CD14-positive monocyte (primary cell): Measurements from ENCODE around the gene KRT222. TPM values are rescaled to one million over a fixed set of nuclear protein-coding genes. Genes with fewer than 3 reads are reported as not detected.

ENCODE experiments used
- DNase-seq, 3 donors: peaks; one replicate each; pipeline ENCODE4 v3.0.0-alpha.2; 2011 to 2022
- H2AFZ ChIP-seq: 2 replicates; pipeline ENCODE4 v1.6.0; 2012; ENCODE audit warnings: mild to moderate bottlenecking, low read depth, low read length, inconsistent platforms; ENCODE audit not compliant: insufficient read depth, poor library complexity, severe bottlenecking
- H3K27ac ChIP-seq, 2 donors: 1 replicate in 1 of 2; 2 replicates in 1 of 2; pipeline ENCODE4 v1.5.1; 2012 to 2013; ENCODE audit warnings: low read length in 2 of 2, control low read depth in 1 of 2, inconsistent platforms in 1 of 2, low read depth in 1 of 2, mild to moderate bottlenecking in 1 of 2
- H3K27me3 ChIP-seq, 2 donors: one replicate each; pipeline versions ENCODE4 v1.6.0 to v1.6.1; 2011 to 2013; ENCODE audit warnings: low read length in 2 of 2; ENCODE audit not compliant: control insufficient read depth in 2 of 2, insufficient read depth in 2 of 2
- H3K36me3 ChIP-seq, 2 donors: replicated peaks in 1 of 2; 1 replicate in 1 of 2; 2 replicates in 1 of 2; pipeline versions ENCODE4 v1.5.1 to v1.6.1; 2012 to 2013; ENCODE audit warnings: low read length in 2 of 2, control low read depth in 1 of 2, inconsistent platforms in 1 of 2, mild to moderate bottlenecking in 1 of 2; ENCODE audit not compliant: insufficient read depth in 2 of 2, control insufficient read depth in 1 of 2
- H3K4me1 ChIP-seq, 2 donors: 1 replicate in 1 of 2; 2 replicates in 1 of 2; pipeline versions ENCODE4 v1.5.1 to v1.6.1; 2012 to 2013; ENCODE audit warnings: low read length in 2 of 2, control low read depth in 1 of 2, inconsistent platforms in 1 of 2, mild to moderate bottlenecking in 1 of 2, moderate library complexity in 1 of 2; ENCODE audit not compliant: insufficient read depth in 2 of 2, control insufficient read depth in 1 of 2
- H3K4me2 ChIP-seq: replicated peaks from 2 replicates; pipeline ENCODE3; 2012; ENCODE audit warnings: low read length, moderate library complexity, mild to moderate bottlenecking; ENCODE audit not compliant: poor library complexity, severe bottlenecking; ENCODE audit errors: extremely low read depth
- H3K4me3 ChIP-seq, 3 experiments: fragments of 200-600 bp in 1 of 3; sonication (generic) in 1 of 3; replicated peaks in 1 of 3; 1 replicate in 2 of 3; 2 replicates in 1 of 3; pipeline ENCODE4 v1.5.1; 2011 to 2013; ENCODE audit warnings: low read length in 3 of 3, mild to moderate bottlenecking in 3 of 3, control low read depth in 2 of 3, low read depth in 2 of 3, inconsistent platforms in 1 of 3, moderate library complexity in 1 of 3
- H3K79me2 ChIP-seq: 2 replicates; pipeline ENCODE4 v1.6.0; 2012; ENCODE audit warnings: mild to moderate bottlenecking, control low read depth, inconsistent platforms, low read length, moderate library complexity; ENCODE audit not compliant: insufficient read depth
- H3K9ac ChIP-seq: 2 replicates; pipeline ENCODE4 v1.6.0; 2017; ENCODE audit warnings: low read length, mild to moderate bottlenecking; ENCODE audit not compliant: insufficient read depth, poor library complexity, severe bottlenecking
- H3K9me3 ChIP-seq, 2 donors: replicated peaks in 1 of 2; 1 replicate in 1 of 2; 2 replicates in 1 of 2; pipeline versions ENCODE4 v1.5.1 to v1.6.1; 2012 to 2013; ENCODE audit warnings: low read length in 2 of 2, control low read depth in 1 of 2; ENCODE audit not compliant: control insufficient read depth in 1 of 2, insufficient read depth in 1 of 2
- H4K20me1 ChIP-seq: 2 replicates; pipeline ENCODE4 v1.6.0; 2012; ENCODE audit warnings: mild to moderate bottlenecking, low read length, control low read depth, moderate library complexity; ENCODE audit not compliant: insufficient read depth
- H3K27ac Mint-ChIP-seq, 7 donors: one replicate each; pipeline ENCODE4 v1.8.0; 2020; ENCODE audit warnings: mild to moderate bottlenecking in 7 of 7, mixed read lengths in 7 of 7, moderate library complexity in 6 of 7, inconsistent platforms in 2 of 7
- H3K27me3 Mint-ChIP-seq, 3 donors: one replicate each; pipeline ENCODE4 v1.8.0; 2021 to 2022; ENCODE audit warnings: low read depth in 3 of 3, mild to moderate bottlenecking in 3 of 3, mixed read lengths in 3 of 3, moderate library complexity in 3 of 3, inconsistent platforms in 1 of 3
- H3K36me3 Mint-ChIP-seq, 2 donors: one replicate each; pipeline ENCODE4 v1.8.0; 2020; ENCODE audit warnings: mixed read lengths in 2 of 2, inconsistent platforms in 1 of 2, mild to moderate bottlenecking in 1 of 2
- H3K4me1 Mint-ChIP-seq: one replicate; pipeline ENCODE4 v1.8.0; 2020; ENCODE audit warnings: mild to moderate bottlenecking, mixed read lengths
- H3K4me3 Mint-ChIP-seq, 2 donors: one replicate each; pipeline ENCODE4 v1.8.0; 2020; ENCODE audit warnings: mild to moderate bottlenecking in 2 of 2, mixed read lengths in 2 of 2, moderate library complexity in 1 of 2
- H3K9me3 Mint-ChIP-seq, 7 donors: one replicate each; pipeline ENCODE4 v1.8.0; 2020 to 2022; ENCODE audit warnings: mixed read lengths in 7 of 7, mild to moderate bottlenecking in 6 of 7, moderate library complexity in 6 of 7, inconsistent platforms in 2 of 7
- WGBS: methylation state at CpG from one replicate; pipeline ENCODE4 v1.1.5; 2013; ENCODE audit warnings: missing lambda C conversion rate; ENCODE audit not compliant: insufficient coverage; 5-methylcytosine and 5-hydroxymethylcytosine counted together
- intact Hi-C, 2 donors: fragments of 100-400 bp; cut with micrococcal nuclease; formaldehyde crosslinking; loops; one replicate each; pipeline versions ENCODE4 v1.15.0 to v1.15.1; 2023
- polyA plus RNA-seq, 3 donors: library from polyadenylated mRNA; depleted of rRNA in 1 of 3; unstranded in 2 of 3; stranded (reverse) in 1 of 3; fragments of 300-500 nt in 2 of 3; fragments of >200 nt in 1 of 3; fragmentation: Illumina TruSeq in 2 of 3; gene quantifications; 1 replicate in 2 of 3; 2 replicates in 1 of 3; pipeline ENCODE4 v1.2.3, GENCODE V29; 2012 to 2021
- TF ChIP-seq, protein P1 (sequence below): fragments of 200-600 bp; IDR thresholded peaks from one replicate; pipeline ENCODE4 v1.8.0; 2022; ENCODE audit warnings: antibody characterized with exemption, mild to moderate bottlenecking

Gene KRT222
- polyA plus RNA-seq, 3 donors: not detected

GRCh38 chr17:40605306-40605705 lies 59.7 kb downstream of the KRT222 start:
- peak overlapping the region in 1 of 7 donors; percentile 5 for H3K27ac Mint-ChIP-seq
- Histone ChIP-seq H3K4me1 (no peaks in the 10 kb centered on the region), H3K9me3 (no peaks in the 10 kb centered on the region), H3K36me3 (no peaks in the 10 kb centered on the region), H2AFZ (no peak overlapping the region), H3K9ac (no peak overlapping the region), H3K79me2 (no peaks in the 10 kb centered on the region), H3K27ac (no peak overlapping the region), H3K4me3 (no peak overlapping the region), H3K4me2 (no peak overlapping the region), H4K20me1 (no peaks in the 10 kb centered on the region), H3K27me3 (no peaks in the 10 kb centered on the region)
- intact Hi-C loops: no loop called here
- 98% methylated on average over 6 of the region's 6 CpGs for WGBS
- H3K4me3 Mint-ChIP-seq: no peak overlapping the region
- TF ChIP-seq, protein P1, sequence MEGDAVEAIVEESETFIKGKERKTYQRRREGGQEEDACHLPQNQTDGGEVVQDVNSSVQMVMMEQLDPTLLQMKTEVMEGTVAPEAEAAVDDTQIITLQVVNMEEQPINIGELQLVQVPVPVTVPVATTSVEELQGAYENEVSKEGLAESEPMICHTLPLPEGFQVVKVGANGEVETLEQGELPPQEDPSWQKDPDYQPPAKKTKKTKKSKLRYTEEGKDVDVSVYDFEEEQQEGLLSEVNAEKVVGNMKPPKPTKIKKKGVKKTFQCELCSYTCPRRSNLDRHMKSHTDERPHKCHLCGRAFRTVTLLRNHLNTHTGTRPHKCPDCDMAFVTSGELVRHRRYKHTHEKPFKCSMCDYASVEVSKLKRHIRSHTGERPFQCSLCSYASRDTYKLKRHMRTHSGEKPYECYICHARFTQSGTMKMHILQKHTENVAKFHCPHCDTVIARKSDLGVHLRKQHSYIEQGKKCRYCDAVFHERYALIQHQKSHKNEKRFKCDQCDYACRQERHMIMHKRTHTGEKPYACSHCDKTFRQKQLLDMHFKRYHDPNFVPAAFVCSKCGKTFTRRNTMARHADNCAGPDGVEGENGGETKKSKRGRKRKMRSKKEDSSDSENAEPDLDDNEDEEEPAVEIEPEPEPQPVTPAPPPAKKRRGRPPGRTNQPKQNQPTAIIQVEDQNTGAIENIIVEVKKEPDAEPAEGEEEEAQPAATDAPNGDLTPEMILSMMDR: no peak
- DNase-seq: no peak
- peaks cover 4 to 7% (median 6%) of the 10 kb centered on the region in 3 donors for H3K27me3 Mint-ChIP-seq
- H3K9me3 Mint-ChIP-seq: no peaks in the 10 kb centered on the region
- no peaks in the 10 kb centered on the region for H3K4me1 Mint-ChIP-seq
- no peaks in the 10 kb centered on the region for H3K36me3 Mint-ChIP-seq

Other genes starting within 250 kb of the KRT222 start
- gene TOP2A, start 247.3 kb downstream of the KRT222 start, polyA plus RNA-seq: under 1 TPM; 0.01 to 0.94 (median 0.28) TPM
- under 1 TPM in 2 of 3 donors, not detected in 1; 0.04 to 0.15 TPM for gene IGFBP4, start 221.7 kb downstream of the KRT222 start, polyA plus RNA-seq
- not detected for gene TNS4, start 163.6 kb downstream of the KRT222 start, polyA plus RNA-seq
- gene CCR7, start 99.7 kb downstream of the KRT222 start, polyA plus RNA-seq: 1 to 10 TPM in 2 of 3 donors, under 1 TPM in 1; 0.15 to 2.1 (median 1.2) TPM
- 100 to 1,000 TPM in 2 of 3 donors, 10 to 100 TPM in 1; 18.6 to 127 (median 119) TPM for gene SMARCE1, start 17.4 kb downstream of the KRT222 start, polyA plus RNA-seq
- gene KRT24, start 38.6 kb upstream of the KRT222 start, polyA plus RNA-seq: not detected
- gene KRT25, start 90.2 kb upstream of the KRT222 start, polyA plus RNA-seq: not detected
- not detected for gene KRT26, start 107.0 kb upstream of the KRT222 start, polyA plus RNA-seq
- not detected for gene KRT27, start 117.4 kb upstream of the KRT222 start, polyA plus RNA-seq
- gene KRT28, start 134.8 kb upstream of the KRT222 start, polyA plus RNA-seq: not detected
- 10 to 100 TPM in 2 of 3 donors, 1 to 10 TPM in 1; 9.7 to 79.1 (median 58.7) TPM for gene KRT10, start 157.4 kb upstream of the KRT222 start, polyA plus RNA-seq
- gene KRT12, start 202.0 kb upstream of the KRT222 start, polyA plus RNA-seq: not detected
- gene KRT20, start 220.1 kb upstream of the KRT222 start, polyA plus RNA-seq: not detected